Measurements from ENCODE around the gene KIF26A. TPM values are rescaled to one million over a fixed set of nuclear protein-coding genes. Genes with fewer than 3 reads are reported as not detected.

The KIF26A gene
- total and polyA plus RNA-seq, 2 donors (not counting 1 experiment from before 2014, with no cell fraction given), result 0.15 TPM; not detected in 1

DNA sequence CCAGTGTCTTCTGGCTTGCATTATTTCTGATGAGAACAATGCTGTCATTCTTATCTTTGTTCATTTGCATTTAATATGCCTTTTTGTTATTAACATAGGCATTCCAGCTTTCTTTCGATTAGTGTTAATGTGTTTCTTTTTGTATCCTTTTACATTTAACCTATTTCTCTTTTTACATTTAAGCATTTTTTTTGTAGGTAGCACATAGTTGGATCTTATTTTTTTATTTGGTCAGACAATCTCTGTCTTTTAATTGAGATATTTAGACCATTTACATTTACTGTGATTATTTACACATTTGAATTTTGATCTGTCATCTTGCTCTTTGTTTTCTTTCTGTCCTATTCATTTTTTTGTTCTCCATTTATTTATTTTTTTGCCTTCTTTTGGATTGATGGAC, 14.5 kb upstream of the KIF26A start:
- peaks cover 5% of the 10 kb centered on the region for H3K9me3 Mint-ChIP-seq (ENCODE audit: insufficient read depth)
- Histone ChIP-seq H3K36me3 (replicated peaks in 1 of 2; ENCODE audit: control extremely low read depth in 1 of 2, control insufficient read depth in 1 of 2, extremely low read depth in 1 of 2, insufficient read depth in 2 of 2, low read length in 1 of 2) (no peaks in the 10 kb centered on the region), H4K20me1 (ENCODE audit: control insufficient read depth, insufficient read depth, low read length, poor library complexity, severe bottlenecking) (no peaks in the 10 kb centered on the region), H3K27me3 (replicated peaks in 1 of 4; ENCODE audit: control extremely low read depth in 1 of 4, control insufficient read depth in 3 of 4, insufficient read depth in 4 of 4, low read length in 3 of 4) (peaks cover 0 to 3% (median 0%) of the 10 kb centered on the region in 4 experiments), H3K4me1 (ENCODE audit: control insufficient read depth in 2 of 2, insufficient read depth in 2 of 2, low read length in 2 of 2) (no peaks in the 10 kb centered on the region), H3K4me2 (replicated peaks; ENCODE audit: low read depth, low read length, poor library complexity, severe bottlenecking) (no peak overlapping the region), H3K4me3 (ENCODE audit: control extremely low read depth in 1 of 5, extremely low read depth in 1 of 5, insufficient read depth in 1 of 5, low read depth in 2 of 5, low read length in 4 of 5) (no peak overlapping the region), H3K27ac (ENCODE audit: low read length in 2 of 2) (no peak overlapping the region), H2AFZ (ENCODE audit: insufficient read depth, low read depth, low read length, poor library complexity, severe bottlenecking) (no peak overlapping the region), H3K9me3 (ENCODE audit: control extremely low read depth in 1 of 3, control insufficient read depth in 2 of 3, insufficient read depth in 1 of 3, low read length in 2 of 3) (peaks cover 1 to 30% (median 20%) of the 10 kb centered on the region in 3 donors), H3K79me2 (ENCODE audit: control insufficient read depth, insufficient read depth, low read length) (no peaks in the 10 kb centered on the region), H3K9ac (ENCODE audit: low read length) (no peak overlapping the region)
- H3K4me3 Mint-ChIP-seq, result no peak overlapping the region
- DNase-seq (no peak), ATAC-seq (ENCODE audit: low read depth) (no peak)
- ChIA-PET CTCF (no interaction called here), POLR2A (no interaction called here)
- H3K27me3 Mint-ChIP-seq, result peaks cover 28% of the 10 kb centered on the region
- H3K27ac Mint-ChIP-seq, result no peak overlapping the region
- no peaks in the 10 kb centered on the region for H3K4me1 Mint-ChIP-seq
- TF ChIP-seq EZH2 (IDR thresholded peaks at IDR 0.05; ENCODE audit: borderline replicate concordance, insufficient read depth, low read depth, low read length, poor library complexity, severe bottlenecking), result no peak
- no peak for TF ChIP-seq CTCF (IDR thresholded peaks at IDR 0.05)
- intact Hi-C loops (cut with micrococcal nuclease), result no loop called here
- WGBS (ENCODE audit: insufficient coverage), result no CpG with 5 or more reads among the region's 1 CpG

GRCh38 chr14:104125011-104125410, 13.4 kb upstream of the KIF26A start:
- H3K27ac Mint-ChIP-seq, result no peak overlapping the region
- peaks cover 1 to 31% (median 26%) of the 10 kb centered on the region in 3 donors for H3K9me3 ChIP-seq (ENCODE audit: control extremely low read depth in 1 of 3, control insufficient read depth in 2 of 3, insufficient read depth in 1 of 3, low read length in 2 of 3)
- no peak overlapping the region for H3K27ac ChIP-seq (ENCODE audit: low read length in 2 of 2)
- H3K27me3 ChIP-seq (replicated peaks in 1 of 4; ENCODE audit: control extremely low read depth in 1 of 4, control insufficient read depth in 3 of 4, insufficient read depth in 4 of 4, low read length in 3 of 4), result peaks cover 0 to 3% (median 1%) of the 10 kb centered on the region in 4 experiments
- CTCF ChIA-PET, result no interaction called here
- peaks cover 8% of the 10 kb centered on the region for H3K9me3 Mint-ChIP-seq (ENCODE audit: insufficient read depth)
- POLR2A ChIA-PET, result no interaction called here
- H3K27me3 Mint-ChIP-seq, result peaks cover 24% of the 10 kb centered on the region
- no peak overlapping the region for H3K4me3 Mint-ChIP-seq
- no peaks in the 10 kb centered on the region for H3K79me2 ChIP-seq (ENCODE audit: control insufficient read depth, insufficient read depth, low read length)
- ATAC-seq (ENCODE audit: low read depth) (no peak), DNase-seq (no peak)
- no peaks in the 10 kb centered on the region for H3K36me3 ChIP-seq (replicated peaks in 1 of 2; ENCODE audit: control extremely low read depth in 1 of 2, control insufficient read depth in 1 of 2, extremely low read depth in 1 of 2, insufficient read depth in 2 of 2, low read length in 1 of 2)
- no peak overlapping the region for H3K4me3 ChIP-seq (ENCODE audit: control extremely low read depth in 1 of 5, extremely low read depth in 1 of 5, insufficient read depth in 1 of 5, low read depth in 2 of 5, low read length in 4 of 5)
- H3K4me2 ChIP-seq (replicated peaks; ENCODE audit: low read depth, low read length, poor library complexity, severe bottlenecking), result no peak overlapping the region
- H2AFZ ChIP-seq (ENCODE audit: insufficient read depth, low read depth, low read length, poor library complexity, severe bottlenecking), result no peak overlapping the region
- intact Hi-C loops (cut with micrococcal nuclease), result no loop called here
- TF ChIP-seq CTCF (IDR thresholded peaks at IDR 0.05) (no peak), EZH2 (IDR thresholded peaks at IDR 0.05; ENCODE audit: borderline replicate concordance, insufficient read depth, low read depth, low read length, poor library complexity, severe bottlenecking) (no peak)
- no CpG with 5 or more reads among the region's 4 CpGs for WGBS (ENCODE audit: insufficient coverage)
- H3K4me1 Mint-ChIP-seq, result no peaks in the 10 kb centered on the region
- no peaks in the 10 kb centered on the region for H3K4me1 ChIP-seq (ENCODE audit: control insufficient read depth in 2 of 2, insufficient read depth in 2 of 2, low read length in 2 of 2)
- H3K9ac ChIP-seq (ENCODE audit: low read length), result no peak overlapping the region
- H4K20me1 ChIP-seq (ENCODE audit: control insufficient read depth, insufficient read depth, low read length, poor library complexity, severe bottlenecking), result no peaks in the 10 kb centered on the region
